GM21529 (cell line): ENCODE measurements around the gene SLC6A19.
"Not testable (repeated sequence)": the region's sequence is repeated elsewhere in the genome, so short reads cannot be mapped to it uniquely, and the experiment has no call there.

Experiments
- ATAC-seq: cut with Tn5 transposase; IDR thresholded peaks from one replicate; pipeline ENCODE4 v1.9.1; 2021; ENCODE audit not compliant: unreplicated experiment

The SLC6A19 gene

GRCh38 chr5:1261643-1262042, 60.2 kb downstream of the SLC6A19 start:
- no peak for ATAC-seq

GRCh38 chr5:1262381-1262780, 61.0 kb downstream of the SLC6A19 start:
- ATAC-seq: no peak

- ATAC-seq: no peak
Observed at GRCh38 chr5:1264211-1264610, 62.8 kb downstream of the SLC6A19 start.

GRCh38 chr5:1265026-1265425, 63.6 kb downstream of the SLC6A19 start:
- no peak for ATAC-seq

- no peak for ATAC-seq
Observed at GRCh38 chr5:1265461-1266455, 64.4 kb downstream of the SLC6A19 start.

GRCh38 chr5:1266791-1267190, 65.4 kb downstream of the SLC6A19 start:
- ATAC-seq: no peak

- ATAC-seq: not testable (repeated sequence)
Observed at GRCh38 chr5:1267464-1267863, 66.1 kb downstream of the SLC6A19 start.

GRCh38 chr5:1268056-1268455, 66.7 kb downstream of the SLC6A19 start:
- ATAC-seq: no peak

GRCh38 chr5:1268666-1269065, 67.3 kb downstream of the SLC6A19 start:
- ATAC-seq: no peak

- no peak for ATAC-seq
Observed at GRCh38 chr5:1270426-1270825, 69.0 kb downstream of the SLC6A19 start.

- no peak for ATAC-seq
Observed at GRCh38 chr5:1270933-1271914, 69.8 kb downstream of the SLC6A19 start.

- ATAC-seq: no peak
Observed at GRCh38 chr5:1272201-1272600, 70.8 kb downstream of the SLC6A19 start.

GRCh38 chr5:1273745-1274144, 72.3 kb downstream of the SLC6A19 start:
- ATAC-seq: no peak

GRCh38 chr5:1274471-1274870, 73.1 kb downstream of the SLC6A19 start:
- ATAC-seq: no peak
